GM12865 (cell line): ENCODE measurements around the gene ADAT3.

Source experiments
- DNase-seq: peaks from one replicate; pipeline ENCODE4 v3.0.0; 2010; ENCODE audit warnings: low read depth
- H3K4me3 ChIP-seq: 2 replicates; pipeline ENCODE4 v1.5.1; 2011; ENCODE audit warnings: mild to moderate bottlenecking, low read depth, low read length, control low read depth
- TF ChIP-seq, protein P1 (sequence below): IDR thresholded peaks from 2 replicates; pipeline ENCODE4 v1.5.1; 2011; ENCODE audit warnings: low read length, control low read depth, low read depth, inconsistent platforms; ENCODE audit not compliant: insufficient read depth; ENCODE audit errors: missing control alignments

ADAT3 gene

DNA sequence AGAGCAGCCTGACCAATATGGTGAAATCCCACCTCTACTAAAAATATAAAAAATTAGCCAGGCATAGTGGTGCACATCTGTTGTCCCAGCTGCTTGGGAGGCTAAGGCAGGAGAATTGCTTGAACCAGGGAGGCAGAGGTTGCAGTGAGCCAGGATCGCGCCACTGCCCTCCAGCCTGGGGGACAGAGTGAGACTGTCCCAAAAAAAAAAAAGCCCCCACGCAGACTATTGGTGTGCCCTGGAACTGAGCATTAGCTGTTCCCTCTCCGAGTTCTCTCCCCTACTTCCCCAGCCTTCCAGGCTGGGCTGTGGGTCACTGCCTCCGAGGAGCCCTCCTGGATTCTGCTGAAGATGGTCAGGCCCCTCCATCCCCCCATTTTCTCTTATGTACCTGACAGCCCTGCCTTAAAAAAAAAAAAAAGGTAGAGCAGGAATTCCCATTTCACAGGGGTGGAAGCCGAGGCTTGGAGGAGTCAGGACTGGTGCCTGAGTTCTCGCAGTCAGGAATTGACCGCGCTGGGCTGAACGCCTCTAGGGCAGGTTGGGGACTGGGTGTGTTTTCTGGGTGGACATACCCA lies 1.9 kb downstream of the ADAT3 start:
- no peak overlapping the region for H3K4me3 ChIP-seq
- TF ChIP-seq, protein P1, sequence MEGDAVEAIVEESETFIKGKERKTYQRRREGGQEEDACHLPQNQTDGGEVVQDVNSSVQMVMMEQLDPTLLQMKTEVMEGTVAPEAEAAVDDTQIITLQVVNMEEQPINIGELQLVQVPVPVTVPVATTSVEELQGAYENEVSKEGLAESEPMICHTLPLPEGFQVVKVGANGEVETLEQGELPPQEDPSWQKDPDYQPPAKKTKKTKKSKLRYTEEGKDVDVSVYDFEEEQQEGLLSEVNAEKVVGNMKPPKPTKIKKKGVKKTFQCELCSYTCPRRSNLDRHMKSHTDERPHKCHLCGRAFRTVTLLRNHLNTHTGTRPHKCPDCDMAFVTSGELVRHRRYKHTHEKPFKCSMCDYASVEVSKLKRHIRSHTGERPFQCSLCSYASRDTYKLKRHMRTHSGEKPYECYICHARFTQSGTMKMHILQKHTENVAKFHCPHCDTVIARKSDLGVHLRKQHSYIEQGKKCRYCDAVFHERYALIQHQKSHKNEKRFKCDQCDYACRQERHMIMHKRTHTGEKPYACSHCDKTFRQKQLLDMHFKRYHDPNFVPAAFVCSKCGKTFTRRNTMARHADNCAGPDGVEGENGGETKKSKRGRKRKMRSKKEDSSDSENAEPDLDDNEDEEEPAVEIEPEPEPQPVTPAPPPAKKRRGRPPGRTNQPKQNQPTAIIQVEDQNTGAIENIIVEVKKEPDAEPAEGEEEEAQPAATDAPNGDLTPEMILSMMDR = no peak
- DNase-seq = peak; percentile 0

DNA sequence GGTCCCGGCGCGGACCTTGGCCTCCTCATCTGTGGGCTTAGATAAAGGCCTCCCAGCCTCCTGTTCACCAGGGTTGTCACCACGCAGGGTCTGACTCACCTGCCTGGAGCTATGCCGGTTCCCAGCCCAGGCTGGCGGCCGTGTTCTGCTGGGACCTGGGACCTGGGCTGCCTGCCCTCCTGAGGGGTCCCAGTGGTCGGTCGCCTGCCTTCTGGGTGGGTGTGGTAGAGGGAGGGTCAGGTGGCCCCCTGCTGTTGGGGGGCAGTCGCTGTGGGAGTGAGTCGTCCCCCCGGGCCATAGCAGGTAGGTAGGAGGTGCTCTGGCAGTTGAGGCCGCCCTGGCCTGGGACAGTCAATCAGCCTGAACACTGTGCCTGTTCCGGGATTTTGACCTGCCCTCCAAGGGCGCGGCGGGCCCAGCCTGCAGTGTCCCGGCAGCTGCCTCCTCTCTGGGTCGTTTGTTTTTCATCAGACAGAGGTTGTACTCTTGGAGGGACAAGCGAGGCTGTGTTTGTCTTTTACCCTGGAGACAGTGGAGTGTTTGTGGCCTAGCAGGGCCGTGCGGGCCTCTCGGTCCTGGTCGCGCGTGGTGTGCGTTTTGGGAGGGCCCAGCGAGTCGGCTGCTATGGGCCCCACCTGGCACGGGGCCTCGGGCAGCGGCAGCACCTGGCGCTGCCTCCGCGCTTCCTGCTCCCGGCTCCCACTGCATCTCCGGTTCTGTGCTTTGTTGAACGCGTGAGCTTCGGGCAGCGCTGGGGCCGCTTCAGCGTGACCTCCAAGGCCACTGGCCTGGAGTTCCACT lies 2.6 kb downstream of the ADAT3 start:
- H3K4me3 ChIP-seq = no peak overlapping the region
- DNase-seq = peak; percentile 1
- TF ChIP-seq, protein P1 = no peak

DNA sequence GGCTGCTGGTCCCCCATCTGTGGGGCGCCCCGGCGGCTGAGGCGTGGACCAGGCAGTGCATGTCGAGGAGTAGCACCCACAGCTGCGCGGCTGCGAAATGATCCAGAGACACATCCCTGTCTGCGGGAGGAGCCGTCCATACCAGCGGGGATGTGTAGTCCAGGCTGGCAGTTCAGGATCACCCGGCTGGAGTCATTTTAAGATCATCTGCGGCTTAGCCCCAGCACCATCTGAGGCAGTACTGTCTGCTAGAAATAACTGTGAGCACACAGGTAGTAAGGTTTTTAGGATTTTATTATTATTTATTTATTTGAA lies 3.1 kb downstream of the ADAT3 start:
- DNase-seq = no peak
- no peak overlapping the region for H3K4me3 ChIP-seq
- TF ChIP-seq, protein P1 = no peak

DNA sequence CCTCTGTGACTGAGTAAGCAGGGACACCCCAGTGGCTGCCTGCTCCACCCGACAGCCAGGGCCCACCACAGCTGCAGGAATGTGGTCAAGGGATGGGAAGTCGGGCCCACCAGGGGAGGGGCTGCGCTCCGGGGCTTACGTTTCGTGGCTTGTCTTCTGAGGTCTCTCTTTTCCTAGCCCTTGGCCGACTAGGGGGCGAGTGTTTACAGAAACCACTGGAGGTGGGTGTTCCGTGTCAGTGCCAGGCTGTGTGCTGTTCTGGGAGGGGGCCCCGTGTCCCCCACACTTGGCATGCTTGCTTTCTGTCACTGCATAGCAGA lies 4.5 kb downstream of the ADAT3 start:
- no peak for DNase-seq
- H3K4me3 ChIP-seq = no peak overlapping the region

DNA sequence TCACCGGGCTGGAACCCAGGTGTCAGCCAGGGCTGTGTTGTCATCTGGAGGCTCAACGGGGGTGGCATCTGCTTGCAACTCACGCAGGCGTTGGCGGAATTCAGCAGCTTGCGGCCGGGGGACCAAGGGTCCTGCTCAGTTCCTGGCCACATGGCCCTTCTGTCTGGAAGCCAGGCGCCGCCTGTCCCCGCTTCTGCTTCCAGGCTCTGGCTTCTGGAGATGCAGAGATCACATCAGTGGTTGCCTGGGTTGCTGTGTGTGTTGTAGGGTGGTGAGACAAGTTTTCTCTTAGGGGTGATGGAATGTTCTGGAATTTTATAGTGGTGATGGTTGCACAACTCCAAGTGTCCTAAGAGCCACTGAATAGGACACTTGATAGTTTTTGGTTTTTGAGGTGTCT lies 5.0 kb downstream of the ADAT3 start:
- TF ChIP-seq, protein P1 = no peak
- no peak overlapping the region for H3K4me3 ChIP-seq
- no peak for DNase-seq

More for the DNA sequence above, 4.5 kb downstream of the ADAT3 start:
- TF ChIP-seq, protein P1 = no peak

DNA sequence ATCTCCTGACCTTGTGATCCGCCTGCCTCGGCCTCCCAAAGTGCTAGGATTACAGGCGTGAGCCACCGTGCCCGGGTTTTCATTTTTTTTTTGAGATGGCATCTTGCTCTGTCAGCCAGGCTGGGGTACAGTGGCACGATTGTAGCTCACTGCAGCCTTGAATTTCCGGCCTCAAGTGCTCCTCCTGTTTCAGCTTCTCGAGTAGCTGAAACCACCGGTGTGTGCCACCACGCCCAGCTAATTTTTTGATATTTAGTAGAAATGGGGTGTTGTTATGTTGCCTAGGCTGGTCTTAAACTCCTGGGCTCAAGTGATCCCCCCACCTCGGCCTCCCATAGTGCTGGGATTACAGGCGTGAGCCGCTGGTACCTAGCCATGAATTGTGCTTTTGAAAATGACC lies 5.9 kb downstream of the ADAT3 start:
- H3K4me3 ChIP-seq = no peak overlapping the region
- TF ChIP-seq, protein P1 = no peak
- no peak for DNase-seq

DNA sequence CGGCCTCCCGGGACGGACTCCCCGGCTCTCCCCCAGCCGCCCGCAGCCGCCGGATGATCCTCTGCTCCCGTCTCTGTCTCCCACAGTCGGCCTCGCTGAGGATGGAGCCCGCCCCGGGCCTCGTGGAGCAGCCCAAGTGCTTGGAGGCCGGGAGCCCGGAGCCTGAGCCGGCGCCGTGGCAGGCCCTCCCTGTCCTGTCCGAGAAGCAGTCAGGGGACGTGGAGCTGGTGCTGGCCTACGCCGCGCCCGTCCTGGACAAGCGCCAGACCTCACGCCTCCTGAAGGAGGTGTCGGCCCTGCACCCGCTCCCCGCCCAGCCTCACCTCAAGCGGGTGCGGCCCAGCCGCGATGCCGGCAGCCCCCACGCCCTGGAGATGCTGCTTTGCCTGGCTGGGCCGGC lies 6.8 kb downstream of the ADAT3 start:
- DNase-seq = no peak
- TF ChIP-seq, protein P1 = no peak
- H3K4me3 ChIP-seq = no peak overlapping the region
